ENCODE results near the gene RTN4RL1.

RTN4RL1 gene

GRCh38 chr17:2061441-2061958 lies 36.4 kb upstream of the RTN4RL1 start:
- Histone ChIP-seq H3K9me3 (no peaks in the 10 kb centered on the region), H3K4me3 (no peak overlapping the region), H3K27ac (peak overlapping the region; percentile 32 to 58), H3K27me3 (no peaks in the 10 kb centered on the region), H3K4me1 (peaks cover 0 to 42% (median 6%) of the 10 kb centered on the region in 4 donors), H3K36me3 (peaks cover 18 to 89% (median 48%) of the 10 kb centered on the region in 3 donors)
- intact Hi-C loops (cut with DNase I; ENCODE audit: low total_unique reads), result no loop called here
- DNase-seq, result no peak
- TF ChIP-seq, protein P1, sequence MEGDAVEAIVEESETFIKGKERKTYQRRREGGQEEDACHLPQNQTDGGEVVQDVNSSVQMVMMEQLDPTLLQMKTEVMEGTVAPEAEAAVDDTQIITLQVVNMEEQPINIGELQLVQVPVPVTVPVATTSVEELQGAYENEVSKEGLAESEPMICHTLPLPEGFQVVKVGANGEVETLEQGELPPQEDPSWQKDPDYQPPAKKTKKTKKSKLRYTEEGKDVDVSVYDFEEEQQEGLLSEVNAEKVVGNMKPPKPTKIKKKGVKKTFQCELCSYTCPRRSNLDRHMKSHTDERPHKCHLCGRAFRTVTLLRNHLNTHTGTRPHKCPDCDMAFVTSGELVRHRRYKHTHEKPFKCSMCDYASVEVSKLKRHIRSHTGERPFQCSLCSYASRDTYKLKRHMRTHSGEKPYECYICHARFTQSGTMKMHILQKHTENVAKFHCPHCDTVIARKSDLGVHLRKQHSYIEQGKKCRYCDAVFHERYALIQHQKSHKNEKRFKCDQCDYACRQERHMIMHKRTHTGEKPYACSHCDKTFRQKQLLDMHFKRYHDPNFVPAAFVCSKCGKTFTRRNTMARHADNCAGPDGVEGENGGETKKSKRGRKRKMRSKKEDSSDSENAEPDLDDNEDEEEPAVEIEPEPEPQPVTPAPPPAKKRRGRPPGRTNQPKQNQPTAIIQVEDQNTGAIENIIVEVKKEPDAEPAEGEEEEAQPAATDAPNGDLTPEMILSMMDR (IDR thresholded peaks at IDR 0.05), result no peak

DNA sequence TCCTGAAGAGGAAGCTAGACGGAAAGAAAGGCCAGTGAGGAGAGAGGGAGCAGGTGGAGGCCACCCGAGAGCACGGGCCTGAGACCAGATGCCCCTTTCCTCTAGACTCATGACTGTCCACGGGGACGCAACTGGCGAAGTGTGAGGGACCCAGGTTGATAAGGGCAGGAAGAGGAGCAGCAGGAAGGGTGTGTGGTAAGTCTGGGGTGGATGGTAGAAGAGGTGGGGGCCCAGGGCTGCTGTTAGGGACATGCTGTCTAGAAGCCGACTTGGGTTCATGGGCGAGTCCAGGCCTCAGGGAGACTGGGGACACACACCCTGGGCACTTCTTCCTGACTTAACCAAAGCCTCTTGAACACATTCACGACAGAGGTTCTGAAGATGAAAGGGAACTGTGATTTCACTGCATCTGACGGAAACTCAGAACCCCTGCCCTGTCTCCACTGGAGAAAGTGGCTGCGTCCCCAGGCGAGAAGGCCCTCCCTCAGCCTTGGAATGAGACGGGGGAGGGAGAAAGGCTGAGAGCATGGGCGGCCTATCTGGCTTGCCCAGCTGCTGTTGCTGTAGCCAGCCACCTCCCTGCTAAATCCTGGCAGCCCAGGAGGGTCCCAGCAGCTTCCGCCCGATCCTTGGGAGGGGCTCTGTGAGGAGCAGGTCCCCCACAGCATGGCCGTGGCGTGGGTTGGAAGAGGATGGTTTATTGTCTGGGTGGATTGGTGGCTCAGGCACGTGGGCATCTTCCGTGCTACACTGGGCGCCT lies 35.7 kb upstream of the RTN4RL1 start:
- Histone ChIP-seq H3K27ac (peak overlapping the region; percentile 32 to 58), H3K36me3 (peaks cover 18 to 83% (median 48%) of the 10 kb centered on the region in 3 donors), H3K4me1 (peaks cover 0 to 36% (median 4%) of the 10 kb centered on the region in 4 donors), H3K27me3 (peaks cover 0 to 4% of the 10 kb centered on the region in 2 donors), H3K9me3 (no peaks in the 10 kb centered on the region), H3K4me3 (no peak overlapping the region)
- intact Hi-C loops (cut with DNase I; ENCODE audit: low total_unique reads), result no loop called here
- DNase-seq, result no peak
- TF ChIP-seq, protein P1 (IDR thresholded peaks at IDR 0.05), result no peak

DNA sequence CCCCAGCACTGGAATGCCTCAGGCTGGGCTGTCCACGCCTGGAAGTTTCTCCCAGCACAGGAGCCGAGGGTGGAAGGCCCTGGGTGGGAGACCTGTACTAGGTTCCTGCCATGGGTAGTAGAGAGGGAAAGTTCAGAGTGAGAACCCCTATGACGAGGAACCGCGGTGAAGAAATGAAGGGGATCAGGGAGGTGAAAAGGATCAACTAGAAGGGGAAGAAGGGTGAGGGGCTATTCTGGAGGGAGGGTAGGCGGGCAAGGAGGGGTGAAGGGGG lies 35.2 kb upstream of the RTN4RL1 start:
- TF ChIP-seq, protein P1 (IDR thresholded peaks at IDR 0.05), result no peak
- no peak overlapping the region for H3K4me3 ChIP-seq
- H3K36me3 ChIP-seq, result peaks cover 18 to 78% (median 43%) of the 10 kb centered on the region in 3 donors
- peak overlapping the region; percentile 32 to 58 for H3K27ac ChIP-seq
- DNase-seq, result no peak
- H3K27me3 ChIP-seq, result peaks cover 0 to 7% of the 10 kb centered on the region in 2 donors
- intact Hi-C loops (cut with DNase I; ENCODE audit: low total_unique reads), result no loop called here
- peaks cover 0 to 36% (median 9%) of the 10 kb centered on the region in 4 donors for H3K4me1 ChIP-seq
- H3K9me3 ChIP-seq, result no peaks in the 10 kb centered on the region

- TF ChIP-seq, protein P1 (IDR thresholded peaks at IDR 0.05), result no peak
- no peak for DNase-seq
- peaks cover 0 to 36% (median 14%) of the 10 kb centered on the region in 4 donors for H3K4me1 ChIP-seq
- no peaks in the 10 kb centered on the region for H3K9me3 ChIP-seq
- intact Hi-C loops (cut with DNase I; ENCODE audit: low total_unique reads), result no loop called here
- H3K4me3 ChIP-seq, result peak overlapping the region in 1 of 2 donors; percentile 10
- H3K27ac ChIP-seq, result peak overlapping the region; percentile 32 to 58
- peaks cover 0 to 11% of the 10 kb centered on the region in 2 donors for H3K27me3 ChIP-seq
- peaks cover 14 to 72% (median 37%) of the 10 kb centered on the region in 3 donors for H3K36me3 ChIP-seq
These were observed 34.6 kb upstream of the RTN4RL1 start for GRCh38 chr17:2059547-2060384.

- TF ChIP-seq, protein P1 (IDR thresholded peaks at IDR 0.05), result peak; percentile 45 to 50
- Histone ChIP-seq H3K4me1 (peaks cover 0 to 41% (median 22%) of the 10 kb centered on the region in 4 donors), H3K27me3 (peaks cover 0 to 20% of the 10 kb centered on the region in 2 donors), H3K4me3 (peak overlapping the region; percentile 10 to 60), H3K27ac (peak overlapping the region; percentile 32 to 58), H3K9me3 (no peaks in the 10 kb centered on the region), H3K36me3 (peaks cover 7 to 63% (median 28%) of the 10 kb centered on the region in 3 donors)
- intact Hi-C loops (cut with DNase I; ENCODE audit: low total_unique reads), result no loop called here
- peak in 1 of 2 donors; percentile 57 for DNase-seq
These were observed 33.7 kb upstream of the RTN4RL1 start for GRCh38 chr17:2058586-2059546.
